ENCODE results near the gene PPP6R1. TPM values are rescaled to one million over a fixed set of nuclear protein-coding genes. Genes with fewer than 3 reads are reported as not detected.

The PPP6R1 gene, protein sequence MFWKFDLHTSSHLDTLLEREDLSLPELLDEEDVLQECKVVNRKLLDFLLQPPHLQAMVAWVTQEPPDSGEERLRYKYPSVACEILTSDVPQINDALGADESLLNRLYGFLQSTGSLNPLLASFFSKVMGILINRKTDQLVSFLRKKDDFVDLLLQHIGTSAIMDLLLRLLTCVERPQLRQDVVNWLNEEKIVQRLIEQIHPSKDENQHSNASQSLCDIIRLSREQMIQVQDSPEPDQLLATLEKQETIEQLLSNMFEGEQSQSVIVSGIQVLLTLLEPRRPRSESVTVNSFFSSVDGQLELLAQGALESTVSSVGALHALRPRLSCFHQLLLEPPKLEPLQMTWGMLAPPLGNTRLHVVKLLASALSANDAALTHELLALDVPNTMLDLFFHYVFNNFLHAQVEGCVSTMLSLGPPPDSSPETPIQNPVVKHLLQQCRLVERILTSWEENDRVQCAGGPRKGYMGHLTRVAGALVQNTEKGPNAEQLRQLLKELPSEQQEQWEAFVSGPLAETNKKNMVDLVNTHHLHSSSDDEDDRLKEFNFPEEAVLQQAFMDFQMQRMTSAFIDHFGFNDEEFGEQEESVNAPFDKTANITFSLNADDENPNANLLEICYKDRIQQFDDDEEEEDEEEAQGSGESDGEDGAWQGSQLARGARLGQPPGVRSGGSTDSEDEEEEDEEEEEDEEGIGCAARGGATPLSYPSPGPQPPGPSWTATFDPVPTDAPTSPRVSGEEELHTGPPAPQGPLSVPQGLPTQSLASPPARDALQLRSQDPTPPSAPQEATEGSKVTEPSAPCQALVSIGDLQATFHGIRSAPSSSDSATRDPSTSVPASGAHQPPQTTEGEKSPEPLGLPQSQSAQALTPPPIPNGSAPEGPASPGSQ
- 11.0 TPM for total RNA-seq

DNA sequence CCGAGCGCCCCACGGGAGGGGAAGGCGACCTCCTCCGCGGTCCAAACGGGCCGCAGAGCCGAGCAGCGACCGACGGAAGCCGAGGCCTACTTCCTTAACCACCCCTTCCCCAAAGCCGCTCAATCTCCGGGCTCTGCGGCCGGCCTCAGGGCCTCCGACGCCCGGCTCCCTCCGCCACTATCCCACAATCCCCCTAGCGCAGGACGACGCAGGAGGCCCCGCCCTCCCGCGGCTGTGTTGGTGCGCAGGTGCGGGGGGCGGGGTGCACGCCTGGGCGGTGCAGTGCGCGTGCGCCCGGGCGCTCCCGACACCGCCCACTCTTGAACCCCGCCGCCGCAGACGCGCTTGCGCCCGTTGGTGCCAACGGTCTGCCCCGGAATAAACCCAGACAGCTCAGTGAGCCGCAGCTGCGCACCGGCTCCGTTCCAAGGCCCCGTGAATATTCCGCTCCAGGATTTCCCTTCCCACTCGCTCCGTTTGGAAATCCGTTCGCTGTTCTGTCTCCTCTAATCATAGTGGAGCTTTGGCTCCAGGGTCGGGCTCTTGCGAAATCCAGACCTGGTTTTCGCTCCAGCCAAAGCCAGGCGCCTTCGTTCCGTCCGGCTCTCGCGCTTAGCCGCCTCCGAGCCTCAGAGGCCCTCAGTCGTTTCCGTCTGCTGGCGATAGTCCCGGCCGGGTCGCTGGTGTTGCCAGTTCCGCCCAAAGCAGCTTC lies at the start of gene PPP6R1:
Gene PPP6R1, minus strand, starts transcription at position 190 of the 712 bp plus-strand sequence. CDS start 11,914 bp downstream, outside the sequence.
- no peak for FAIRE-seq
- DNase-seq (ENCODE audit: low spot score in 2 of 2), result peak; percentile 98 to 99

DNA sequence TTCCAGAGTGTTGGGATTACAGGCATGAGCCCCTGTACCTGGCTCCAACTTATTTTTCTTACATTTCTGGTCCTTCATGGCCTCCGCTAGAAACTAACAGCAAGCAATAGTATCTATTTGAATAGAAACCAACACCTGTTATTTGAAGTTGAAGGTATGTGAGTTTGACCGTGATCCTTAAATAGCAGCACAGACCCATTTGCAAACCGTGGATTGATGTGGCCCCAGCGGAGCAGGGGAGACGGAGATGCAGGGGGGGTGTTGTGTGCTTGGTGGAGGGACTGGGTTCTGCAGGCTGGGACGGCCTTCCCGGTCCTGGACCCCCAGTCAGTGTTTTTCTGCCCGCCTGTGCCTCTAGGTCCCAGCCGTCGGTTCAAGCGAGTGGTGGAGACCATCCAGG lies 49.5 kb upstream of the PPP6R1 start:
- DNase-seq (ENCODE audit: low spot score in 2 of 2) (no peak), FAIRE-seq (no peak)

DNA sequence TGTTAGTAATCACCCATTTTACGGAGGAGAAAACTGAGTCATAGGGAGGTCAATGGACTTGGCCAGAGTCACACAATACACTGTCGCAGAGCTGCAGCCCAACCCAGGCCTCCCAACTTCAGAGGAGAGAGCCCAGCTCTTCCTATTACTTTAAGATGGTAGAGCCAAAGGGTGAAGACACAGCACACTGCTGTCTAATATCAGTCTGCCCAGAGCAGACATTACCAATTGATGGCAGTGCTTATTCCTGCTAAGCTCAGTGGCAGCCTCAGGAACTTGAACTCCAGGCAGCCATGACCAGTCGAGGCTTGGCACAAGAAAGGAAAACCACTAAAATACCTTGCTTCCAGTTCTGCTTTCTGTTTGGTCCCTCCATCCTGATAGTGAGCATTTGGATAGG lies 47.9 kb upstream of the PPP6R1 start:
- no peak for FAIRE-seq
- no peak for DNase-seq (ENCODE audit: low spot score in 2 of 2)

DNA sequence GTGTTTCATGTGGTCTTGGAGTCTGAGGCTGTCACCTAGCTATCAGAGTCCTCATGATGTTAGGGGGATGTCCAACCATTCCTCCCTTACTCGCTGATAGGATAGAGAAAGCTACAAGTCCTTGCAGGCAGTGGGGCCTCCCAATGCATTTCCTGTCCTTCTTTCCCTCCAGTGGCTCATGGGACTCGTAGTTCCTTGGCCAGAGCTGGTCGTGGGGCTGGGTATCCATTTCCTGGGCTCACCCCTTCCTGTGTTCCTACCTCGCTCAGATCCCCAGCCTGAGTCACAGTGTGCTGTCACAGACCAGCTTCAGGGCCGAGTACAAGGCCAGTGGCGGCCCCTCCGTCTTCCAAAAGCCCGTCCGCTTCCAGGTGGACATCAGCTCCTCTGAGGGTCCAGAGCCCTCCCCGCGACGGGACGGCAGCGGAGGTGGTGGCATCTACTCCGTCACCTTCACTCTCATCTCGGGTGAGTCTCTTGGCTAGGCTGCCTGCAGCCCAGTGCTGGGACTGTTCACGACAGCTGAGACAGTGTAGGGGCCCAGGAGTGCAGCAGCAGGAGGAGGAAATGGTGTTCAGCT lies 47.3 kb upstream of the PPP6R1 start:
- FAIRE-seq (no peak), DNase-seq (ENCODE audit: low spot score in 2 of 2) (no peak)

DNA sequence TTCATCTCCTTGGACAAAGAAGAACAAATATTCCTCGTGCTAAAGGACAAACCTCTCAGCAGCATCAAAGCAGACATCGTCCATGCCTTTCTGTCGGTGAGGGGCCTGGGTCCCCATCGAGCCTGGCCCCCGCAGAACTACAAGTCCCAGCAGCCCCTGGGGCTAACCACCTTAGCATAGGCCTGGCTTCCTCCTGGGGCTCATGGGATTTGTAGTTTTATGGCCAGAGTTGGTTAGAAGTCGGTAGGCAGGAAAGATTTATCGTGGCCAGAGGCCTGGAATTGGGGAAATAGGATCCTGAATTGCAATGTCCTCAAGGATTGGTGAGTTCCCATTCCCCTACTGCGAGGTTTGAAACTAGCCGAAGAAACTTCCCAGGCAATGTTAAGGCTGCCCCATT lies 46.7 kb upstream of the PPP6R1 start:
- FAIRE-seq (no peak), DNase-seq (ENCODE audit: low spot score in 2 of 2) (peak; percentile 67 to 74)

DNA sequence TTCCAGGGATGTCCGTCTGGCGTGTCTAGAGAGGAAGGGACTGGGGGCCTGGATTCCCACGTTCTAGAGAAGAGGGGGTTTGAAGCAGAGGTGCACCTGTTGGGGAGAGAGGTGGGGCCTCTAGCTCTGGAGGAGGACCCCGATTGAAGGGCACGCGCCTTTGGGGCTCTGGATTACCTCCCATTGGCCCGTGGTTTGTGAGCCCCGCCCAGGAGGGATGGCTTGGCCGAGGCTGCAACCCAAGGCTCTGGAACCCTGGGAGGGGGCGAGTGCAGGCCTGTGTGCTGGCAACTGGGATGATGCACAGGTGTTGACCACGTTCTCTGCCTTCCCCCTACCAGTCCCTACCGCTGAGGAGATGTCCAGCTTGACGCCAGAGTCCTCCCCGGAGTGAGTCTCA lies 46.2 kb upstream of the PPP6R1 start:
- no peak for DNase-seq (ENCODE audit: low spot score in 2 of 2)
- no peak for FAIRE-seq

DNA sequence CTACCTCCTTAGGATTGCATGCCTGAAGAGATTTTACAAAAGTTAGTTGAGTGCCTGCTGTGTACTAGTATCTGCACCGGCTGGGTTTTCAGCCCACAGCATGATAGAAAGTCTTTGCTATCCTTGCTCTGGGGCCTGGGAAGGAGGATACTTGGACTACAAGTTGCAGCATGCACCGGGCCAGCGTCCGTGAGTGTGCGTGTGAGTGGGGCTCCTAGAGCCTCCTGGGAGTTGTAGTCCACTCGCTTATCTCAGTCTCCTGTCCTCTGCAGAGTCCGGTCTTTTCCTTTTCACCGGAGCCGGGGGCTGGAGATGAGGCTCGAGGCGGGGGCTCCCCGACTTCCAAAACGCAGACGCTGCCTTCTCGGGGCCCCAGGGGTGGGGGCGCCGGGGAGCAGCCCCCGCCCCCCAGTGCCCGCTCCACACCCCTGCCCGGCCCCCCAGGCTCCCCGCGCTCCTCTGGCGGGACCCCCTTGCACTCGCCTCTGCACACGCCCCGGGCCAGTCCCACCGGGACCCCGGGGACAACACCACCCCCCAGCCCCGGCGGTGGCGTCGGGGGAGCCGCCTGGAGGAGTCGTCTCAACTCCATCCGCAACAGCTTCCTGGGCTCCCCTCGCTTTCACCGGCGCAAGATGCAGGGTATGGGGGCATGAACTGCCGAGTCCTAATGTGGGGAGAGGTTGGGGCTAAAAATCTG lies 45.6 kb upstream of the PPP6R1 start:
- FAIRE-seq (no peak), DNase-seq (ENCODE audit: low spot score in 2 of 2) (no peak)

DNA sequence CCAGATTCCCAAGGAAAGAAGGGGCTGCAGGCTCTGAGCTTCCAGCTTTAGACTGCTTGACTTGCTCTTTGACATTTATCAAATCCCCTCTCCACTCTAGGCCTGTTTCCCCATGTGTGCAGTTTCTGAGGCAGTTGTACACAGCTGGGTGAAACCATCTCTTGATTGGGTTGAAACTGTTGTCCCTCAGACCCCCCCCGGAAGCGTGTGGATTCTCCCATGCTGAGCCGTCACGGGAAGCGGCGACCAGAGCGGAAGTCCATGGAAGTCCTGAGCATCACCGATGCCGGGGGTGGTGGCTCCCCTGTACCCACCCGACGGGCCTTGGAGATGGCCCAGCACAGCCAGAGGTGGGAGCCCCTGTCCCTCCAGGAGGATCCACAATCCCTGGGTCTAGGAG lies 44.7 kb upstream of the PPP6R1 start:
- DNase-seq (ENCODE audit: low spot score in 2 of 2) (no peak), FAIRE-seq (no peak)

DNA sequence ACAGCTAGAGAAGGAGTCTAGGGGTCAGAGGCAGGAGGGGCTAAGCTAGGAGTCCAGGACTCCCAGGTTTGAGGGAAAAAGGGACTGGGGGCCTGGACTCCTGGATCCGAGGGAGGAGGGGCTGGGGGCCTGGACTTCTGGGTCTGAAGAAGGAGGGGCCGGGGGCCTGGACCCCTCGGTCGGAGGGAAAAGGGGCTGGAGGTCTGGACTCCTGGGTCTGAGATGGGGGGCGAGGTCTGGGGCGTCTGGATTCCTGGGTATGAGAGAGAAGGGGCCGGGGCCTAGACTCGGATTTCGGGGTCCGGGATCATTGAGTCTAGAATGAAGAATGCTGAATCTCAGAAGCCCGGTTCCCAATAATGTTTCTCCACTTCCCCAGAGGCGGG lies 43.5 kb upstream of the PPP6R1 start:
- FAIRE-seq, result no peak
- DNase-seq (ENCODE audit: low spot score in 2 of 2), result no peak

DNA sequence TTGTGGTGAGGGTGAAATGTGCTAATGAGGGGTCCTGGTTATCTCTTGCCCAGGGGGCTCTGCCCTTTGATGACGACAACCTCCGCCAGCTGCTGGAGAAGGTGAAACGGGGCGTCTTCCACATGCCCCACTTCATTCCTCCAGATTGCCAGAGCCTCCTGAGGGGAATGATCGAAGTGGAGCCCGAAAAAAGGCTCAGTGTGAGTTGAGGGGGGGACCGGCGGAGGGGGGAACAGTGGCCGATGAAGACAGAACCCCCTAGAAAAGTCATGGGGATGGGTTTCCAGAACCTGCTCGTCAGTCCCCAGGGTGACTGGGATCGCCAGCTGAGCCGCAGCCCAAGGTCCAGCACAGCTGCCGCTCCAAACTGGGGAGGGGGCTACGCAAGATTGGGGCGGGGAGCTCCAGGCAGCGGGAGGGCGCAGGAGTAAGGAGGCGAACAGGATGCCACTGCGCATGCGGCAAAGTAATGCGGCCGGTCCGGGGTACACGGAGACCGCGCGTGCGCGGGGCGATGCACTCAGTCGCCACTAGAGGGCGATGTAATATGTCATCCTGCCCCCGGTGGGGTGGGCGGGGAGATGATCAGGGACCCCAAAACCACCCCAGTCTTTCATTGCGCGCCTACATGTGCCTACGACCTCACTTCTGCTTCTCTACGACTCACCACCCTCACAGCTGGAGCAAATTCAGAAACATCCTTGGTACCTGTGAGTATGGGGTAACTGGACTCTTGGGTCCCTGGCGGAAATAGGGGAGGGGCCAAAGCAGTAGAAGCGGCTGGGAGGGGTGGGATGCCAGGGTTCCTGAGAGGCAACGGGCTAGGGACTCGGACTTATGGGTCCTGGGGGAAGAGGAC lies 42.9 kb upstream of the PPP6R1 start:
- peak; percentile 88 to 92 for DNase-seq (ENCODE audit: low spot score in 2 of 2)
- no peak for FAIRE-seq

DNA sequence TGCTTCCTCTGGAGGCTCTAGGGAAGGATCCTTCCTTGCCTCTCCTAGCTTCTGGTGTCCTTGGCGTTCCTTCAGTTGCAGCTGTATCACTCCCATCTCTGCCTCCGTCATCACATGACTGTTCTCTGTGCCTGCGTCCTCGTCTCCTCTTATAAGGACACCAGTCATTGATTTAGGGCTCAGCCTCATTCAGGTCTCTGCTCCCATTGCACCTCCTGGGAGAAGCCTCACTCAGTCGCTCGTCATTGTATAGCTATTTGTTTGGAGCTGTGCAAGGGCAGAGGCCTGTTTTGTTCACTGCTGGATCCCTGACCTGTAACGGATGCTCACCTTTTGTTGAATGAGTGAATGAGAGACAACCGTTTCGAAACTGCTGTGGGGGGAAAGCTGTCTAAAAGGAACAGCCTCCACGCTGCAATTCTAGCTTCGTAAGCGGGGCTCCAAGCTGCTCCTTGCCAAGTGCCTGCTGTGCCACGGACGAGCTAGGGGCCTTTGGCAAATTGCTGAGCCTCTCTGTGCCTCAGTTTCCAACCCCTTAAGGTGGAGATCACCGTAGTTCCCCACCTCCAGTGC lies 42.2 kb upstream of the PPP6R1 start:
- no peak for DNase-seq (ENCODE audit: low spot score in 2 of 2)
- no peak for FAIRE-seq

DNA sequence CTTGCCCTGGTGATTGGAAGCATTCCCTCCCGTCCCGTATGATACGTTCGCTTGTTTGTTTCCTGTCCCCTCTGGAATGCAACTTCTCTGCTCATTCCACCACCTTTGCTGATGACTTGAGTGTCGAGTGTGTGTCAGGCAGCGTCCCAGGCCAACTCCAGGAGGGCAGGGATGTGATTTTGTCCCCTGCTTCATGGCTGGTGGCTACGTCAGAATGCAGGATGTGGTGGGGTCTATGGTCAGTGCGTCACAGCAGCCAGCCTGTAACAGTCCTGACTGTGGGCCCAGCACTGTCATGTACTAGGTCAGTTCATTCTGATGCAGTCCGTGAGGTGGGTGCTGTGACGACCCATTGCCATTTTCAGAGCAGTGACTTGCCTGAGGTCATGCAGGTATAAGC lies 41.2 kb upstream of the PPP6R1 start:
- DNase-seq (ENCODE audit: low spot score in 2 of 2) (no peak), FAIRE-seq (no peak)

DNA sequence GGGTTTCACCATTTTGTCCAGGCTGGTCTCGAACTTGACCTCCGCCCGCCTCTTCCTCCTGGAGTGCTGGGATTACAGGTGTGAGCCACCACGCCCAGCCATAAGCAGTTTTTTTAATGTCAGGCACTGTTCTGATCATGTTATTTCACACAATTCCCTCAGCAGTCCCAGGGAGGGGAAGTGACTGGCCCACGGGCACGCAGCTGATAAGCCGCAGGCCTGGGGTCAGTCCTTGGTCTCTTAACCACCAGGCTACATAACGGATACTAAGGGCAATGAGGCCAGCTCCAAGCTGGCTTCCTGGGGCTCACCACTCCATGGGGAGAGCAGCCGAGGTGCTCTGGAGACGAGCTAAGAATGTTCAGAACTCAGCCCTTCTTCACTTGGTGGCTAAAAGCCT lies 38.5 kb upstream of the PPP6R1 start:
- FAIRE-seq, result no peak
- no peak for DNase-seq (ENCODE audit: low spot score in 2 of 2)

DNA sequence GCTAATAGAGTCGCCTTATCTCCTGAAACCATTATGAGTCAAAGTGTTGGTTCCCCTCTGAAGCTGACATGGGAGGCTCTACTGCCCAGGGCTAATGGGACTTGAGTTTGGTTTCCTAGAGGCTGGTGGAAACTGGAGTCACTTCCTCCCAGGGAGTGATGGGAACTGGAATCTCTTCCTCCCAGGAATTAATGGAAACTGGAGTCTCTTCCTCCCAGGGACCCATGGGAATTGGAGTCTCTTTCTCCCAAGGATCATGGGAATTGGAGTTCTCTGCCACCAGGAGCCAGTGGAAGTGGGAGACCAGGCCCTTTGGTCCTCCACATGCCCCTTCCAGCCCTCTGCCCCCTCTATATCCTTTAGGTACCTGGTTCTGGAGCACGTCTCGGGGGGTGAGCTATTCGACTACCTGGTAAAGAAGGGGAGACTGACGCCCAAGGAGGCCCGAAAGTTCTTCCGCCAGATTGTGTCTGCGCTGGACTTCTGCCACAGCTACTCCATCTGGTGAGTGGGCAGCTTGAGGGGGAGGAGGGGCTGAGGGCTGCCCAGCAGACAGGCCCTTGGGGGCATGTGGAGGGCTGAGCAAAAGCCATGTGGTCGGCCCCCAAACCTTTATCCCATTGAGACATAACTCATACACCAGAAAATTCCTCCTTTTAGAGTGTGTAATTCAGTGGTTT lies 30.4 kb upstream of the PPP6R1 start:
- no peak for FAIRE-seq
- no peak for DNase-seq (ENCODE audit: low spot score in 2 of 2)

DNA sequence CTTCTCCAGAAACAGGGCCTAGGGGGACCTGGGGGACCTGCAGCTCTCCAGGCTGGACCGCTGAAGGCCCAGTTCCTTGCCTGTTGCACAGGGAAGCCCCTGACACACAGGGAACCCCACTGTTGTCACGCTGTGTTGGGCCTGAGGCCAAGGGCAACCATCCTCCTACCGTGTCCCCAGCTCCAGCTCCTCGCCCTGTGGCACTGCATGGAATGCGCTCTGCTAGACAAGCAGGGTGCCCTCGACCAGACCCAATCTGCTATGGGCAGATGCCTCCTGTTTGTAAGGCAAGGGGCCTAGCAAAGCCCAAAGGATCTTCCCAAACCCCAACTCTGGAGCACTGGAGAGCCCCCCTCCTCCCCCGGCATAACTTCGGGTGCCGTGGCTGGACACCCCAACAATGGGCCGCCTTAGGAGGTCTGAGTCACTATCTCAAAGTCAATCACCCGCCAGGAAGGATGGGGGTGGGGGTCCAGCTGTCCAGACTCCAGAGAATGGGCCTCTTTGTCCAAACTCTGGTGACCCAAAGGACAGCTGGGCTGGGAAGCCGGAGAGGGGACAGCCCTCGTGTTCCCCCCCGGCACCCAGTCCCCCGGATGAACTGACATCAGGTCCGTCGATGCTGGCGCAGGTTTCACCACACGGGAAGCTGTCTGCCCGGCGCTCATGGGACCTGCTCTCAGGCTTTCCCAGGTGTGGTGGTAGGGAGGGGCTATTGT lies 28.7 kb upstream of the PPP6R1 start:
- peak; percentile 64 to 76 for DNase-seq (ENCODE audit: low spot score in 2 of 2)
- FAIRE-seq, result no peak

DNA sequence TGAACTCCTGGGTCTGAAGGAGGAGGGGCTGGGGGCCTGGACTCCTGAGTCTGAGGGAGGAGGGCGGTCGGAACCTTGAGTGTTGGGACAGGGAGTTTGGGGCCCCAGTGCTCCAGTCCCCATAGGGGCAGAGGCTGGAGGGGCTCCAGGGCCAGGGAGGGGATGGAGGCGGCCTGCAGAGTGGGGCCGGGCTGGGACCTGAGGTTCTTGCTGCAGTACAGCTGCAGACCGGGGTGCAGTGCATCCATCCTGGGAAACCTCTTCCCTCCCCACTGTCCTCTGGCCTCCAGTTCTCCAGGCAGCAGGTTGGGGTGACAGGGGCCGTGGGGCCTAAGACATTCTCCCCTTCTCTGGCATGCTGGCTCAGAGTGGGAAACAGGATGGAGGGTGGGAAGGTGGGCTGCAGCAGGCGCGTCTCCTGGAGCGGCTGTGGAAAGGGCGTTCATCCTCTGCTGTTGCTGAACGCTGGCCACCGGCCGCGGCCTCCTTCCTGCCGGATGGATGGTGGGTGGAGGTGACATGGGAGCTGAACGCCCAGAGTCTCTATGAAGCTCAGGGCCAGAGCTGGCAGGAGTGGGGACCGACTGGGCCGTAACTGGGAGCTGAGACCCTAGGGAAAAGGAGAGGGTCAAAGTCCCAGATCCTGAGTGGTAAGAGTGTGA lies 26.5 kb upstream of the PPP6R1 start:
- FAIRE-seq (no peak), DNase-seq (ENCODE audit: low spot score in 2 of 2) (no peak)
